GM12864 (cell line): ENCODE measurements around the gene WT1.

Experiments used
- DNase-seq: peaks from one replicate; pipeline ENCODE4 v3.0.0-alpha.2; 2011; ENCODE audit warnings: low read depth
- H3K4me3 ChIP-seq: 2 replicates; pipeline ENCODE4 v1.5.1; 2011; ENCODE audit warnings: mild to moderate bottlenecking, low read depth, low read length, control low read depth
- CTCF ChIP-seq: IDR thresholded peaks from 2 replicates; pipeline ENCODE4 v1.5.1; 2011; ENCODE audit warnings: low read depth, mild to moderate bottlenecking, moderate library complexity, low read length, control low read depth, inconsistent platforms; ENCODE audit errors: missing control alignments

The WT1 gene

GRCh38 chr11:32414925-32415324, 20.4 kb downstream of the WT1 start:
- no peak for DNase-seq
- TF ChIP-seq CTCF: no peak
- H3K4me3 ChIP-seq: no peak overlapping the region

- no peak for TF ChIP-seq CTCF
- DNase-seq: no peak
- no peak overlapping the region for H3K4me3 ChIP-seq
Observed at GRCh38 chr11:32411942-32412615, 23.3 kb downstream of the WT1 start.

GRCh38 chr11:32405592-32405991, 29.7 kb downstream of the WT1 start:
- no peak overlapping the region for H3K4me3 ChIP-seq

GRCh38 chr11:32402836-32403235, 32.5 kb downstream of the WT1 start:
- no peak for DNase-seq
- TF ChIP-seq CTCF: no peak
- no peak overlapping the region for H3K4me3 ChIP-seq

More at GRCh38 chr11:32405592-32405991, 29.7 kb downstream of the WT1 start:
- DNase-seq: no peak
- TF ChIP-seq CTCF: no peak

GRCh38 chr11:32400670-32401369, 34.5 kb downstream of the WT1 start:
- no peak for TF ChIP-seq CTCF
- no peak for DNase-seq
- no peak overlapping the region for H3K4me3 ChIP-seq

GRCh38 chr11:32400196-32400595, 35.1 kb downstream of the WT1 start:
- DNase-seq: no peak
- no peak overlapping the region for H3K4me3 ChIP-seq
- TF ChIP-seq CTCF: no peak
